HG03378 (cell line): Measurements from ENCODE around the gene CENPW.

Experiments
- ATAC-seq: cut with Tn5 transposase; IDR thresholded peaks from one replicate; pipeline ENCODE4 v1.9.1; 2021; ENCODE audit warnings: mild to moderate bottlenecking, moderate library complexity; ENCODE audit not compliant: unreplicated experiment

Gene CENPW

GRCh38 chr6:126372626-126373025 is 32.7 kb downstream of the CENPW start:
- no peak for ATAC-seq

DNA sequence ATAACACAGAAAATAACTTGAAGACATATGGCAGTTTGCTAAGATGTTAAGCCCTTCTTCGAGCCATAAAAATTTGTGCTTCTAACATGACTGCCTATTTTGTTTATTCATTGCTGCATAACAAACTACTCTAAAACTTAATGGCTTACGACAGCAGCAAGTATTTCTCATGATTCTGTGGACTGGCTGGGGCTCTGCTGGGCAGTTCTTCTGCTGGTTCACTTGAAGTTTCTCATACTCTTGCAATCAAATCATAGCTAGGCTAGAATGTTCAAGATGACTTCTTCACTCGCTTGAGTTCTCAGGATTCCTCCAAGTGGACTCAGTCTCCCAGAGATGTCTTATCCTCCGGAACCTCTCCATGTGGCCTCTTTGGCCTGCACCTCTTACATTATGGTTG is 33.4 kb downstream of the CENPW start:
- ATAC-seq = no peak

GRCh38 chr6:126374372-126374771 is 34.5 kb downstream of the CENPW start:
- ATAC-seq = no peak

- ATAC-seq = no peak
Measured at GRCh38 chr6:126376682-126377081, 36.8 kb downstream of the CENPW start.

DNA sequence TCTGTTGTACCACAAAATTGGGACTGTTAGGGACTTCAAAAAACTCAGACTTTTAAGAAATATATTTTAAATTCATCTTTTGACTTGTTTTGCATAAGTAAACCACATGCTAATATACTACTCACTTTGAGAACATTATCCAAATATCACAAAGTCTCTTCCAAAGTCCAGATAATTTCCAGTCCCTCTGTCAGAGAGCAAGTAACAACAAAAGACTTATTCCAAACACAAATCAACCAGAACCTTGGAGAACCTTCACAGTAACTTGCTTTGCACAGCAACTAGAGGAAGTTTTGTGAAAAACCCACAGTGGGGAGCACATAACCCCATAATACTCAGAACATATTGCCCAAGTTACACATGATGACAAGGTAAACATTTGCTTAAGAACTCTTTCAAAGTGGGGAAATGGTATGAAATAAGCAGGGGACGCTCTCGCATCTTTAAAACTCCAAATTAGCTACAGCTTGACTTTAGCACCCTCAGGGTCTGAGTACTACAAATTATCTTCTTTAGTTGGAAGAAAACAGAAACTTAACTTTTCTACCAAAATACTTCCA is 37.8 kb downstream of the CENPW start:
- no peak for ATAC-seq

- ATAC-seq = no peak
Measured at GRCh38 chr6:126380072-126380583, 40.2 kb downstream of the CENPW start.

GRCh38 chr6:126381498-126381897 is 41.6 kb downstream of the CENPW start:
- no peak for ATAC-seq

DNA sequence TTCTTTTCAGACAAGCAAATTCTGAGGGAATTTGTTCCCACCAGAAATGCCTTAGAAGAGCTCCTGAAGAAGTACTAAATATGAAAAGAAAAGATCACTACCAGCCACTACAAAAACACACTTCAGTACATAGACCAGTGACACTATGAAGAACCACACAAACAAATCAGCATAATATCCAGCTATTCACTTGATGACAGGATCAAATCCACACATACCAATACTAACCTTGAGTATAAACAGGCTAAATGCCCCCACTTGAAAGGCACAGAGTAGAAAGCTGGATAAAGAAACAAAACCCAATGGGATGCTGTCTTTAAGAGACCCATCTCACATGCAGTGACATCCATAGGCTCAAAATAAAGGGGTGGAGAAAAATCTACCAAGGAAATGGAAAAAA is 43.3 kb downstream of the CENPW start:
- ATAC-seq = no peak

- no peak for ATAC-seq
Measured at GRCh38 chr6:126385536-126385935, 45.6 kb downstream of the CENPW start.

DNA sequence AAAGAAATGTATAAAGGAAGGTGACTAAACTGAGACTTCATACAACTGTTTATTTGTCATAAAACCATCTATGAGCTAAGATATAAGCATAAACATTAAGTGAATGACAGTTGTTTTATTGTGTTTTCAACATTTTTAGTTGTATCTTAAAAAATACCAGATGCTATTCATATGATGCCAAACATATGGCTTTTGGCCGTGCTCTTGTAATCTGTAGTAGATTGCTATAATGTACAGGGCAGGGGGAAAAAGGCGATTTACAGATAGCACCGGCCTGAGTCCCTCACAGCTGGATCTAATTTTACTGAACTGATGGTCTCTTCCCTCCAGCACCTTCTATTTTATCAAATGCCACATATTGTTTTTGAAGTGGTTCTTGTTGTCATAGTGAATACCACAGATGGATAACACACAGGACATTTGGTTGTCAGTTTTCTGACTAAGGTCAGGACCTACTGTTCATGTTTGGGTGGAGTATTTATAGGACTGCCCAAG is 48.2 kb downstream of the CENPW start:
- no peak for ATAC-seq

DNA sequence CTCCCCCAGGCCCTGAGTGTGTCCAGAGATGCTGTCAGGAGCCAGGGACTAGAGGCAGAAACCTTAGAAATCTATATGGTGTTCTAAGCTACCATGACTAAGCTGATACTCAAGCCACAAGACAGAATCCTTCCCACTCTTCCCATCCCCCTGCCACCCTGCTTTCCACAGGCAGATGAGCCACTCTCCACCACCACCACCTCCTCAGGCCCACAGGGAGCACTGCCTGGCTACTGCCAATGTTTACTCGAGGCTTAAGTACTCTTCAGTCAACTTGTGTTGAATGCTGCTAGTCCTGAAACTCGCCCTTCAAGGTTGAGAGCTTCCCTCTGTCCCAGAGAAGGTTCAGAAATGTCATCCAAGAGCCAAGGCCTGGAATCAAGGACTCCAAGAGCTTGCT is 56.2 kb downstream of the CENPW start:
- ATAC-seq = no peak
